ENCODE measurements around the gene NFIX.

Gene NFIX

DNA sequence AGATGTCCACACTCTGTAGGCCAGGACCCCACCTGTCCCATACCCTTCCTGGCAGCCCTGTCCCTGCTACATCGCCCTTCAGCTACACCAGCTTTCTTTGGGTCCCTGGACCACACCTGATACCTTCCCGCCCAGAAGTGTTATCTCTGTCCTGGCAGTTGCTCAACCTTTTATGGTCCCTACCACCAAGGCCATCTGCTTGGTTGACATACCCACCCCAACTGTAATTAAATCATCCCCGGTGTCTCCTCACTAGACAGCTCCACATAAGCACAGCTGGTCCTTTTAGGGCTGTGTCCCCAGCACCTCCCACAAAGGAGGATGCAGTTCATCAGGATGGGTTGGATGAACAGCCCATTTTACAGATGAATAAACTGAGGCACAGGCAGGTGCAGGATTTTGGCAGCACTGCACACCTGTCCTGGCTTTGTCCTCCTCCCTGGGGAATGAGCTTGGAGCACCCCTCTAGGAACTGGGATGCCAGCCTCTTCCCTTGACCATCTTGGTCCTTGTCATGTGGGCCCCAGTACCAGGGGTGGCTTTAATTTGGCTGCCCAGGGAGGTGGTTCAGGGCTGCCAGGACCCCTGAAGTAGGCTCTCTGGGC, 135.7 kb downstream of the NFIX start:
- Mint-ChIP-seq H3K4me1 (ENCODE audit: low read depth) (peaks cover 38% of the 10 kb centered on the region), H3K36me3 (no peaks in the 10 kb centered on the region), H3K4me3 (no peak overlapping the region), H3K9me3 (ENCODE audit: low read depth) (no peaks in the 10 kb centered on the region), H3K27ac (peak overlapping the region; percentile 70), H3K27me3 (no peaks in the 10 kb centered on the region)

DNA sequence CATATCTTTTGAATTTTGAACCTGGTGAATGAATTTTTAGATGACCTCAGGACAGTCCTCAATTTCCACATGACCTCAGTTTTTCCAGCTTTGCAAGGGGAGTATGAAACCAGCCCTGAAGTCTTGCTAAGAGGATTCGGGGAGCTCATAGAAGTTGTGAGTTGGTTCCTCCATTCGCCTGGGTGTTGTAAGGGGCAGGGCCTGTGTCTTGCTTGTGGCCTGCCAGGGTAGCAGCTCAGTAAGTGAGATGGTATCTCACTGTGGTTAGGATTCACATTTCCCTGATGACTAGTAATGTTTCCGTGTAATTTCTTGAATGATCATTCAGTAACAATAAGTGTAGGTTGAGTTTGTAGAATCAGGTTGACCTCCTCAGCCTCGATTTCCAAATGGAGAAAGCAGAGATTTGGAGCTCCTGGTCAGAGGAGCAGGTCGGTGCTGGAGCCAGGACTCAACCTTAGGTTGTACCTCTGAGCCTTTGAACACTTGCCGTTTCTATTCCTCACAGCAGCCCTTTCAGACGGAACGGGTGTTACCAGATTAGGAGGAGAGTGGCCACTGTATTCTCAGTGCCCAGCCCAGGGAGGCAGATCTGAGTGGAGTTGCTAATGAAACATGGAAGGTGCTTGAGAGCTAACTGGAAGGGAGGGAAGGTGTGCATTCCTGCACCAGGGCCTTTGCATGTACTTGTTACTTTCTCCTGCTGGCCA, 137.4 kb downstream of the NFIX start:
- Mint-ChIP-seq H3K9me3 (ENCODE audit: low read depth) (no peaks in the 10 kb centered on the region), H3K4me1 (ENCODE audit: low read depth) (peaks cover 36% of the 10 kb centered on the region), H3K36me3 (no peaks in the 10 kb centered on the region), H3K4me3 (peak overlapping the region; percentile 73), H3K27ac (peak overlapping the region; percentile 89), H3K27me3 (no peaks in the 10 kb centered on the region)

DNA sequence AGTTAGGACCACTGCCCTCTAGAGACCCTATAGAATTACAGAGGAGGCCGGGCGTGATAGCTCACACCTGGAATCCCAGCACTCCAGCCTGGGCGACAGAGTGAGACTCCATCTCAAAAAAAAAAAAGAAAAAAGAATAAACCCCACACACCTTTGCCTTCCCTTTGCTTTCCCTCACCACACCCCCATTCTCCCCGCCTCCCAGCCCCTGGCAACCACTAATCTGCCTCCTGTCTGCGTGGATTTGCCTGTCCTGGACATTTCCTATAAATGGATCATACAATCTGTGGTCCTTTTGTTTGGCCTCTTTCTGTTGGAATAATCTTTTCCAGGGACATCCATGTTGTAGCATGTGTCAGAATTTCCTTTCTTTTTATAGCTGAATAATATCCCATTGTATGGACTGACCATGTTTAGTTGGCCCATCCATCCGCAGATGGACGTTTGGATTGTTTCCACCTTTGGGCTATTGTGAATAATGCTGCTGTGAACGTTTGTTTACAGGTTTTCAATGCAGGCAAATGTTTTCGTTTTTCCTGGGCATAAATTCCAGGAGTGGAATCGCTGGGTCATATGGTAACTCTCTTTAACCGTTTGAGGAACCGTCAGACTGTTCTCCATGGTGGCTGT, 138.1 kb downstream of the NFIX start:
- H3K27me3 Mint-ChIP-seq, result no peaks in the 10 kb centered on the region
- peaks cover 31% of the 10 kb centered on the region for H3K4me1 Mint-ChIP-seq (ENCODE audit: low read depth)
- peak overlapping the region; percentile 89 for H3K27ac Mint-ChIP-seq
- no peaks in the 10 kb centered on the region for H3K9me3 Mint-ChIP-seq (ENCODE audit: low read depth)
- H3K36me3 Mint-ChIP-seq, result no peaks in the 10 kb centered on the region
- peak overlapping the region; percentile 40 for H3K4me3 Mint-ChIP-seq

DNA sequence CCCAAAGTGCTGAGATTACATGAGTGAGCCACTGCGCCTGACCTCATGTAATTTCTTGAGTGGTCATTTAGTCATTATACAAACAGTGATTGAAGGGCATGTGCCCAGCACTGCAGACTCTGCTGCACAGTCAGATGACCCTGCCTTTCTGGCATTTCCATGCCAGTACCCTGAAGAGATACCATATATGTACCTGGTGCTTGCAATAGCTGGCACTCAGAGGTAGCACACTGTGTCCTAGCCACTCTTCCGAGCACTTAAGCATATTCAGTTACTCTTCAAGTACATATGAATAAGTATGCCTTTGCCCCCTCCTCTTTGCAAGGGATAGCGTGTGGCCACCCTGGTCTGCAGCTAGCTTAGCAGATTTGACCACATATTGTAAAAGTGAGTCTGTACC, 139.4 kb downstream of the NFIX start:
- Mint-ChIP-seq H3K4me1 (ENCODE audit: low read depth) (peaks cover 26% of the 10 kb centered on the region), H3K4me3 (no peak overlapping the region), H3K27ac (peak overlapping the region; percentile 22), H3K27me3 (no peaks in the 10 kb centered on the region), H3K9me3 (ENCODE audit: low read depth) (no peaks in the 10 kb centered on the region), H3K36me3 (no peaks in the 10 kb centered on the region)

DNA sequence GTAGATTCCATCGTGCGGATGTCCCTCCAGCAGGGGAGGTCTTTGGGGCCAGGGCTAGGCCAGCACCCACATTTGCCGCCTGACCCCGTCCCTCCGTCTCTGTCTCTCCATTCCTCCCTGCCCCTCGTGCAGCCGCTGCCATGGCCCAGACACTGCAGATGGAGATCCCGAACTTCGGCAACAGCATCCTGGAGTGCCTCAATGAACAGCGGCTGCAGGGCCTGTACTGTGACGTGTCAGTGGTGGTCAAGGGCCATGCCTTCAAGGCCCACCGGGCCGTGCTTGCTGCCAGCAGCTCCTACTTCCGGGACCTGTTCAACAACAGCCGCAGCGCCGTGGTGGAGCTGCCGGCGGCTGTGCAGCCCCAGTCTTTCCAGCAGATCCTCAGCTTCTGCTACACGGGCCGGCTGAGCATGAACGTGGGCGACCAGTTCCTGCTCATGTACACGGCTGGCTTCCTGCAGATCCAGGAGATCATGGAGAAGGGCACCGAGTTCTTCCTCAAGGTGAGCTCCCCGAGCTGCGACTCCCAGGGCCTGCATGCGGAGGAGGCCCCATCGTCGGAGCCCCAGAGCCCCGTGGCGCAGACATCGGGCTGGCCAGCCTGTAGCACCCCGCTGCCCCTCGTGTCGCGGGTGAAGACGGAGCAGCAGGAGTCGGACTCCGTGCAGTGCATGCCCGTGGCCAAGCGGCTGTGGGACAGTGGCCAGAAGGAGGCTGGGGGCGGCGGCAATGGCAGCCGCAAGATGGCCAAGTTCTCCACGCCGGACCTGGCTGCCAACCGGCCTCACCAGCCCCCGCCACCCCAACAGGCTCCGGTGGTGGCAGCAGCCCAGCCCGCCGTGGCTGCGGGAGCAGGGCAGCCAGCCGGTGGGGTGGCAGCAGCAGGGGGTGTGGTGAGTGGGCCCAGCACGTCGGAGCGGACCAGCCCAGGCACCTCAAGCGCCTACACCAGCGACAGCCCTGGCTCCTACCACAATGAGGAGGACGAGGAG, 140.1 kb downstream of the NFIX start:
- no peaks in the 10 kb centered on the region for H3K27me3 Mint-ChIP-seq

DNA sequence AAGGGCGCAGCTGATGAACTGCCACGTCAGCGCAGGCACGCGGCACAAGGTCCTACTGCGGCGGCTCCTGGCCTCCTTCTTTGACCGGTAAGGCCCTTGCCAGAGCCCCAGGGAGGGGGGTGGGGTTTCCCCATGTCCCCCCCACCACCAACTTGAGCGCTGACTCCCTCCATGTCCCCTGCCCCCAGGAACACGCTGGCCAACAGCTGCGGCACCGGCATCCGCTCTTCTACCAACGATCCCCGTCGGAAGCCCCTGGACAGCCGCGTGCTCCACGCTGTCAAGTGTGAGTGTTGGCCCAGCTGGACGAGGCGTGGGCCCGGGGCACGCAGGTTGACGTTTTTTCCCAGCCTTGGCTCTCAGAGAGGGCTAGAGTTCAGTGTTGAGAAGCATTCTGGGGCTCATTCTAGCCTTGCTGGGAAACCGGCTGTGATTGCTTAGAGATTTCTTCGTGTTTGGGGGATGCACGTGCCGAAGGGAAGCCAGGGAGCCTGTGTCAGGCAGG, 142.1 kb downstream of the NFIX start:
- Mint-ChIP-seq H3K9me3 (ENCODE audit: low read depth) (no peaks in the 10 kb centered on the region), H3K4me3 (no peak overlapping the region), H3K36me3 (no peaks in the 10 kb centered on the region), H3K4me1 (ENCODE audit: low read depth) (peaks cover 16% of the 10 kb centered on the region), H3K27ac (no peak overlapping the region), H3K27me3 (no peaks in the 10 kb centered on the region)

More for the DNA sequence above, 140.1 kb downstream of the NFIX start:
- Mint-ChIP-seq H3K4me3 (no peak overlapping the region), H3K27ac (no peak overlapping the region), H3K4me1 (ENCODE audit: low read depth) (peaks cover 26% of the 10 kb centered on the region), H3K9me3 (ENCODE audit: low read depth) (no peaks in the 10 kb centered on the region), H3K36me3 (no peaks in the 10 kb centered on the region)

DNA sequence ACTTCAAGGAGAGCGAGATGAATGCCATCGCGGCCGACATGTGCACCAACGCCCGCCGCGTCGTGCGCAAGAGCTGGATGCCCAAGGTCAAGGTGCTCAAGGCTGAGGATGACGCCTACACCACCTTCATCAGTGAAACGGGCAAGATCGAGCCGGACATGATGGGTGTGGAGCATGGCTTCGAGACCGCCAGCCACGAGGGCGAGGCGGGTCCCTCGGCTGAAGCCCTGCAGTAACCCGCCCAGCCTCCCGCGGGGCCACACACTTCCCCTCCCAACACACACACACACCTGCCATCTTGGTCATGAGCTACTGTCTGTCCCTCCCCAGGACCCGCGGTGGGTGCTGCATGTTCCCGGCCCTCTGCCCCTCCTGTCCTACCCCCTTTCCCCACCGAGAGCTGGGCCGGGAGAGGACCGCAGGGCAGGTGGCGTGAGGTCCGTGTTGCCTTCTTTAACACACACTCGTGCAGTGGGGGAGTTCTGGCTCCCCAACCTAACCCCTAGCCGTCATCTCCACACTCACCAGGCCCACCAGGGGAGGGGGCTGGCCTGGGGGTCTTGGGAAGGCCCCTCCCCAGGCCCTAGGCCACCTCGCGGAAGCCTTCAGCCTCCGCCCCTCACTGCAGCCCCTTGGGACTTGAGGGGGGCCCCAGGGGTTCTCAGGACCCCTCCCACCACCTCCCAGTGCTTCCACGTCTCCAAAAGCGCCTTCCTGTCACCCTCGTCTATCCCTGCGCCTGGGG, 143.1 kb downstream of the NFIX start:
- no peak overlapping the region for H3K4me3 Mint-ChIP-seq
- peaks cover 6% of the 10 kb centered on the region for H3K4me1 Mint-ChIP-seq (ENCODE audit: low read depth)
- H3K36me3 Mint-ChIP-seq, result no peaks in the 10 kb centered on the region
- H3K27me3 Mint-ChIP-seq, result no peaks in the 10 kb centered on the region
- no peak overlapping the region for H3K27ac Mint-ChIP-seq
- no peaks in the 10 kb centered on the region for H3K9me3 Mint-ChIP-seq (ENCODE audit: low read depth)

DNA sequence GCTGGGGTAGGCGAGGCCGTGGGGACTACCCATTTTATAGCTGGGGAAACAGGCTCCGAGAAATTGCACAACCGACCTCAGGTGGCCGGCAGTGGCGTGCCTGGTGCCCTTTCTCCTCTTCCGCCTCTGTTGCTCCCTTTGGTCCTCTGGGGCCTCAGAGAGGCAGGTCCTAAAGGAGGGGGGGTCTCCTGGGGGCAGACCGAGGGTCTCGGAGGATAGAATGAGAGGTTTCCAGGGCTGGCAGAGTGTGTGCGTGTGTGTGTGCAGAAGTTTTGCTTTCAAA, 143.6 kb downstream of the NFIX start:
- H3K27me3 Mint-ChIP-seq, result no peaks in the 10 kb centered on the region
- H3K9me3 Mint-ChIP-seq (ENCODE audit: low read depth), result no peaks in the 10 kb centered on the region
- peaks cover 1% of the 10 kb centered on the region for H3K4me1 Mint-ChIP-seq (ENCODE audit: low read depth)
- H3K27ac Mint-ChIP-seq, result no peak overlapping the region
- no peaks in the 10 kb centered on the region for H3K36me3 Mint-ChIP-seq
- H3K4me3 Mint-ChIP-seq, result no peak overlapping the region

DNA sequence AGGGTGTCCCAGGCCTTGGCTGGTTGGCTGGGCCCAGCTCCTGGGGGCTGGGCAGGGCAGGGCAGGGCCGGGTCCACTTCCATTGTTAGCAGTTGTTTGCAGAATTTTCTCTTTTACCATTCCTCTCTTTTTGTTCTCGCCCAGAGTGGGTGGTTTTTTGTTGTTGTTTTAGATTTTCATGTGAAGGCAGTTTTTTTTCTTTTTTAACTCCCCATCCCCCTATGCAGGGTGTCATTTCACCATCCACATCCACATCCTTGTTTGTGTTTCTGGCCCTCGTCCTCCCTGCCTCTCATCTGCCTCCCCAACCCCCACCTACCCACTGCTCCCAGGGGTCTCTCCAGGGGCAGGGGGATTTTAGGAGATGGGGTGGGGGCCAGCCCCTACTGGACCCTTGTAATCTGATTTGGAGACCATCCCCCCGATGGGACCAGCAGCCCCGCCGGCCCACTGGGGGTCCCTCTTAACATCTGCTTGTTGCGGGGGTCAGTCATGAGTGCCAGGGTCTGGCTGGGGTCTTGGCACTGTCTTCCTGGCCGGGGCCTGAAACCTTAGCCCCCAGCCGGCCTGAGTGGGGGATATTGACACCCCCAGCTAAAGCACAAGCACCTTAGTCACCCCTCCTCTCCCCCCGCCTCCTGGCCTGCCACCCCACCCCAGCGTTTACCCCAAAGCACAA, 144.5 kb downstream of the NFIX start:
- Mint-ChIP-seq H3K36me3 (no peaks in the 10 kb centered on the region), H3K4me1 (ENCODE audit: low read depth) (no peaks in the 10 kb centered on the region), H3K27ac (peak overlapping the region; percentile 46), H3K9me3 (ENCODE audit: low read depth) (no peaks in the 10 kb centered on the region), H3K4me3 (no peak overlapping the region), H3K27me3 (no peaks in the 10 kb centered on the region)

DNA sequence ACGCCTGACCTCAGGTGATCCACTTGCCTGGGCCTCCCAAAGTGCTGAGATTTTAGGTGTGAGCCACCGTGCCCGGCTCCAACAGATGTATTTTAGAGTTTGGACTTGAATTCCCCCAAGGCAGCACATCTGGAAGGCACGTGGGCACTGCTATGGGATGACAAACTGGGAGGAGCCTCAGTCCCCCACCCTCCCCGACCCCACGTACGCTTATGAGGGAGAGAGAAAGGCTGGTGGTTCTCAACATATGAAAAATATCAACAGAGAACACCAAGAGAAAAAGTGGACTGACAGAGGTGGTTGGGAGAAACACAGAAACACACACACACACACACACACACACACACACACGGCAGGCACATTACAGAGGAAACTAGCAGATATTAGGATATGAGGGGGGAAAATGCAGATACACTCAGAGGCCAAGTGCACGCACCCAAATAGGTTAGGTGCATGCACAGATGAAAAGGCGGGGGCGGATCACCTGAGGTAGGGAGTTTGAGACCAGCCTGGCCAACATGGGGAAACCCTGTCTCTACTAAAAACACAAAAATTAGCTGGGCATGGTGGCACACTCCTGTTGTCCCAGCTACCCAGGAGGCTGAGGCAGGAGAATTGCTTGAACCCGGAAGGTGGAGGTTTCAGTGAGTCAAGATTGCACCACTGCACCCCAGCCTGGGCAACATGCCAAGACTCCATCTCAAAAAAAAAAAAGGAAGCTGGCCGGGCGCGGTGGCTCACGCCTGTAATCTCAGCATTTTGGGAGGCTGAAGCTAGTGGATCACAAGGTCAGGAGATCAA, 151.7 kb downstream of the NFIX start:
- Mint-ChIP-seq H3K27me3 (no peaks in the 10 kb centered on the region), H3K4me1 (ENCODE audit: low read depth) (peaks cover 13% of the 10 kb centered on the region), H3K9me3 (ENCODE audit: low read depth) (no peaks in the 10 kb centered on the region), H3K4me3 (no peak overlapping the region), H3K27ac (no peak overlapping the region), H3K36me3 (peaks cover 3% of the 10 kb centered on the region)
